HCT116 (cell line): Measurements from ENCODE around the gene PDE6B.

ENCODE experiments used
- EZH2 ChIP-seq: fragments of 200-600 bp; sonication (generic); IDR thresholded peaks from 2 replicates; pipeline ENCODE4 v1.6.1; 2017; ENCODE audit warnings: antibody characterized with exemption, mixed run types
- MAX ChIP-seq: IDR thresholded peaks from 2 replicates; pipeline ENCODE4 v1.6.1; 2012
- POLR2A ChIP-seq: IDR thresholded peaks from 2 replicates; pipeline ENCODE4 v1.7.0; 2011; ENCODE audit warnings: borderline replicate concordance; ENCODE audit not compliant: insufficient read depth, insufficient read length; ENCODE audit errors: extremely low read depth
- POLR2AphosphoS5 ChIP-seq: IDR thresholded peaks from 2 replicates; pipeline ENCODE4 v1.6.1; 2011; ENCODE audit warnings: mild to moderate bottlenecking, low read depth, low read length, moderate library complexity
- TCF7L2 ChIP-seq: IDR thresholded peaks from 2 replicates; pipeline ENCODE4 v1.7.0; 2011; ENCODE audit warnings: borderline replicate concordance, inconsistent platforms; ENCODE audit not compliant: insufficient read depth, insufficient read length; ENCODE audit errors: extremely low read depth
- YY1 ChIP-seq: IDR thresholded peaks from 2 replicates; pipeline ENCODE4 v1.6.1; 2011; ENCODE audit warnings: low read length, low read depth, moderate library complexity, mild to moderate bottlenecking; ENCODE audit not compliant: insufficient replicate concordance; ENCODE audit errors: extremely low read depth
- TF ChIP-seq, protein P1 (sequence below), 3 experiments: fragments of 200-600 bp in 1 of 3; sonication (generic) in 1 of 3; IDR thresholded peaks in 2 of 3; conservative IDR thresholded peaks in 1 of 3; 2 replicates each; pipeline ENCODE4 v1.5.1; 2012 to 2017; ENCODE audit warnings: low read depth in 2 of 3, low read length in 2 of 3, antibody characterized with exemption in 1 of 3, borderline replicate concordance in 1 of 3, control low read depth in 1 of 3, mild to moderate bottlenecking in 1 of 3, mixed read lengths in 1 of 3, mixed run types in 1 of 3, moderate library complexity in 1 of 3; ENCODE audit not compliant: insufficient read depth in 1 of 3
- TF ChIP-seq, protein P2 (sequence below): IDR thresholded peaks from 2 replicates; pipeline ENCODE4 v1.6.1; 2012; ENCODE audit warnings: low read depth
- TF ChIP-seq, protein P3 (sequence below): IDR thresholded peaks from 2 replicates; pipeline ENCODE4 v1.6.1; 2012

- TF ChIP-seq POLR2A: no peak
- TF ChIP-seq, protein P1, sequence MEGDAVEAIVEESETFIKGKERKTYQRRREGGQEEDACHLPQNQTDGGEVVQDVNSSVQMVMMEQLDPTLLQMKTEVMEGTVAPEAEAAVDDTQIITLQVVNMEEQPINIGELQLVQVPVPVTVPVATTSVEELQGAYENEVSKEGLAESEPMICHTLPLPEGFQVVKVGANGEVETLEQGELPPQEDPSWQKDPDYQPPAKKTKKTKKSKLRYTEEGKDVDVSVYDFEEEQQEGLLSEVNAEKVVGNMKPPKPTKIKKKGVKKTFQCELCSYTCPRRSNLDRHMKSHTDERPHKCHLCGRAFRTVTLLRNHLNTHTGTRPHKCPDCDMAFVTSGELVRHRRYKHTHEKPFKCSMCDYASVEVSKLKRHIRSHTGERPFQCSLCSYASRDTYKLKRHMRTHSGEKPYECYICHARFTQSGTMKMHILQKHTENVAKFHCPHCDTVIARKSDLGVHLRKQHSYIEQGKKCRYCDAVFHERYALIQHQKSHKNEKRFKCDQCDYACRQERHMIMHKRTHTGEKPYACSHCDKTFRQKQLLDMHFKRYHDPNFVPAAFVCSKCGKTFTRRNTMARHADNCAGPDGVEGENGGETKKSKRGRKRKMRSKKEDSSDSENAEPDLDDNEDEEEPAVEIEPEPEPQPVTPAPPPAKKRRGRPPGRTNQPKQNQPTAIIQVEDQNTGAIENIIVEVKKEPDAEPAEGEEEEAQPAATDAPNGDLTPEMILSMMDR (IDR thresholded peaks at IDR 0.05 in 2 of 3, conservative IDR thresholded peaks at IDR 0.05 in 1 of 3; ENCODE audit: borderline replicate concordance in 1 of 3, insufficient read depth in 1 of 3, low read depth in 2 of 3, low read length in 2 of 3): no peak
- TF ChIP-seq, protein P2, sequence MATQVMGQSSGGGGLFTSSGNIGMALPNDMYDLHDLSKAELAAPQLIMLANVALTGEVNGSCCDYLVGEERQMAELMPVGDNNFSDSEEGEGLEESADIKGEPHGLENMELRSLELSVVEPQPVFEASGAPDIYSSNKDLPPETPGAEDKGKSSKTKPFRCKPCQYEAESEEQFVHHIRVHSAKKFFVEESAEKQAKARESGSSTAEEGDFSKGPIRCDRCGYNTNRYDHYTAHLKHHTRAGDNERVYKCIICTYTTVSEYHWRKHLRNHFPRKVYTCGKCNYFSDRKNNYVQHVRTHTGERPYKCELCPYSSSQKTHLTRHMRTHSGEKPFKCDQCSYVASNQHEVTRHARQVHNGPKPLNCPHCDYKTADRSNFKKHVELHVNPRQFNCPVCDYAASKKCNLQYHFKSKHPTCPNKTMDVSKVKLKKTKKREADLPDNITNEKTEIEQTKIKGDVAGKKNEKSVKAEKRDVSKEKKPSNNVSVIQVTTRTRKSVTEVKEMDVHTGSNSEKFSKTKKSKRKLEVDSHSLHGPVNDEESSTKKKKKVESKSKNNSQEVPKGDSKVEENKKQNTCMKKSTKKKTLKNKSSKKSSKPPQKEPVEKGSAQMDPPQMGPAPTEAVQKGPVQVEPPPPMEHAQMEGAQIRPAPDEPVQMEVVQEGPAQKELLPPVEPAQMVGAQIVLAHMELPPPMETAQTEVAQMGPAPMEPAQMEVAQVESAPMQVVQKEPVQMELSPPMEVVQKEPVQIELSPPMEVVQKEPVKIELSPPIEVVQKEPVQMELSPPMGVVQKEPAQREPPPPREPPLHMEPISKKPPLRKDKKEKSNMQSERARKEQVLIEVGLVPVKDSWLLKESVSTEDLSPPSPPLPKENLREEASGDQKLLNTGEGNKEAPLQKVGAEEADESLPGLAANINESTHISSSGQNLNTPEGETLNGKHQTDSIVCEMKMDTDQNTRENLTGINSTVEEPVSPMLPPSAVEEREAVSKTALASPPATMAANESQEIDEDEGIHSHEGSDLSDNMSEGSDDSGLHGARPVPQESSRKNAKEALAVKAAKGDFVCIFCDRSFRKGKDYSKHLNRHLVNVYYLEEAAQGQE: no peak
- TF ChIP-seq, protein P3, sequence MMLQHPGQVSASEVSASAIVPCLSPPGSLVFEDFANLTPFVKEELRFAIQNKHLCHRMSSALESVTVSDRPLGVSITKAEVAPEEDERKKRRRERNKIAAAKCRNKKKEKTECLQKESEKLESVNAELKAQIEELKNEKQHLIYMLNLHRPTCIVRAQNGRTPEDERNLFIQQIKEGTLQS: no peak
- no peak for TF ChIP-seq TCF7L2
- TF ChIP-seq YY1: no peak
- TF ChIP-seq POLR2AphosphoS5: no peak
- no peak for TF ChIP-seq EZH2
- no peak for TF ChIP-seq MAX
Measured at GRCh38 chr4:605702-606425, 19.5 kb upstream of the PDE6B start.
